Brain microvascular endothelial cell (primary cell): ENCODE data around the gene TTBK1.
A peak's percentile ranks its signal among the peaks of the same experiment; 100 is the strongest.

ENCODE experiments used
- DNase-seq: peaks from one replicate; pipeline ENCODE4 v3.0.0-alpha.2; 2020
- H3K27ac ChIP-seq: fragments of 250-450 bp; sonication (Bioruptor Pico); 2 replicates; pipeline ENCODE4 v1.5.1; 2020; ENCODE audit warnings: mild to moderate bottlenecking, moderate library complexity
- H3K27me3 ChIP-seq: fragments of 250-450 bp; sonication (Bioruptor Pico); replicated peaks from 2 replicates; pipeline ENCODE4 v1.5.1; 2020; ENCODE audit warnings: mild to moderate bottlenecking
- H3K36me3 ChIP-seq: fragments of 250-450 bp; sonication (Bioruptor Pico); replicated peaks from 2 replicates; pipeline ENCODE4 v1.5.1; 2020; ENCODE audit warnings: mild to moderate bottlenecking
- H3K4me3 ChIP-seq: 2 replicates; pipeline ENCODE4 v1.5.1; 2011; ENCODE audit warnings: low read depth, mild to moderate bottlenecking, control low read depth, low read length, moderate library complexity
- in situ Hi-C: cut with HindIII; loops from 2 replicates; pipeline ENCODE4 v1.10.0; 2017; ENCODE audit warnings: low sequenced_read_pairs, low pct_ligation_motif_present
- TF ChIP-seq, protein P1 (sequence below): IDR thresholded peaks from 2 replicates; pipeline ENCODE4 v1.5.1; 2011; ENCODE audit warnings: low read depth, mild to moderate bottlenecking, moderate library complexity, low read length, control low read depth, inconsistent platforms; ENCODE audit errors: missing control alignments

TTBK1 gene

DNA sequence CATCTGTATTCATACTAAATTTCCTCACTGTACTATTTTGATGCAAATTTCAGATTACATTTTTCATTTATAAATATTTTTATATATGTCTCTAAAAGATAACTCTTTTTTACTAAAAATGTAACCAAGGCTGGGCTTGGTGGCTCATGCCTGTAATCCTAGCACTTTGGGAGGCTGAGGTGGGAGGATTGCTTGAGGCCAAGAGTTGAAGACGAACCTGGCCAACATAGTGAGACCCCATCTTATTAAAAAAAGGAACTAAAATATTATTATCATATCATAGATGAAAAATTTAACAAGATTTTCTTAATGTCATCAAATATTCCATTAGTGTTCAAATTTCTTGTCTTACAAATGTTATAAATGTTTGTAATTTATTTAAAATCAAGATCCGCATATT, 7.4 kb upstream of the TTBK1 start:
- TF ChIP-seq, protein P1, sequence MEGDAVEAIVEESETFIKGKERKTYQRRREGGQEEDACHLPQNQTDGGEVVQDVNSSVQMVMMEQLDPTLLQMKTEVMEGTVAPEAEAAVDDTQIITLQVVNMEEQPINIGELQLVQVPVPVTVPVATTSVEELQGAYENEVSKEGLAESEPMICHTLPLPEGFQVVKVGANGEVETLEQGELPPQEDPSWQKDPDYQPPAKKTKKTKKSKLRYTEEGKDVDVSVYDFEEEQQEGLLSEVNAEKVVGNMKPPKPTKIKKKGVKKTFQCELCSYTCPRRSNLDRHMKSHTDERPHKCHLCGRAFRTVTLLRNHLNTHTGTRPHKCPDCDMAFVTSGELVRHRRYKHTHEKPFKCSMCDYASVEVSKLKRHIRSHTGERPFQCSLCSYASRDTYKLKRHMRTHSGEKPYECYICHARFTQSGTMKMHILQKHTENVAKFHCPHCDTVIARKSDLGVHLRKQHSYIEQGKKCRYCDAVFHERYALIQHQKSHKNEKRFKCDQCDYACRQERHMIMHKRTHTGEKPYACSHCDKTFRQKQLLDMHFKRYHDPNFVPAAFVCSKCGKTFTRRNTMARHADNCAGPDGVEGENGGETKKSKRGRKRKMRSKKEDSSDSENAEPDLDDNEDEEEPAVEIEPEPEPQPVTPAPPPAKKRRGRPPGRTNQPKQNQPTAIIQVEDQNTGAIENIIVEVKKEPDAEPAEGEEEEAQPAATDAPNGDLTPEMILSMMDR: no peak
- no peak overlapping the region for H3K4me3 ChIP-seq
- H3K27ac ChIP-seq: no peak overlapping the region
- H3K27me3 ChIP-seq: peaks cover 7% of the 10 kb centered on the region
- in situ Hi-C loops: no loop called here
- DNase-seq: no peak
- H3K36me3 ChIP-seq: no peaks in the 10 kb centered on the region

DNA sequence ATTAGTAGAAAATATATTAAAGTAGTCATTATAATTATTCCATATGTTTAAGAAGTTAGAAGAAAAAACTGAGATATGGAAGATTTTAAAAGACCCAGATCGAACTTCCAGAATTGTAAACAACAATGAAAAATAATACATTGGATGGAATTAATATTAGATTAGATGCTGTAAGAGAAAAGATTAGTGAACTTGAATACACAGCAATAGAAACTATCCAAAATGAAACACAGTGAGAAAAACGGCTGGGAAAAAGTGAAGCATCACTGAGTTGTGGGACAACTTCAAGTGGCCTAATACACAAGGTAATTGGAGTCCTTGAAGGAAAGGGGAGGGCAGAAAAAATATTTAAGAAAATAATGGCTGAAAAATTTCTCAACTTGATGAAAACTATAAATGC, 4.2 kb upstream of the TTBK1 start:
- TF ChIP-seq, protein P1: no peak
- no peak overlapping the region for H3K27ac ChIP-seq
- no peak for DNase-seq
- peaks cover 34% of the 10 kb centered on the region for H3K27me3 ChIP-seq
- no peak overlapping the region for H3K4me3 ChIP-seq
- no peaks in the 10 kb centered on the region for H3K36me3 ChIP-seq
- in situ Hi-C loops: no loop called here

DNA sequence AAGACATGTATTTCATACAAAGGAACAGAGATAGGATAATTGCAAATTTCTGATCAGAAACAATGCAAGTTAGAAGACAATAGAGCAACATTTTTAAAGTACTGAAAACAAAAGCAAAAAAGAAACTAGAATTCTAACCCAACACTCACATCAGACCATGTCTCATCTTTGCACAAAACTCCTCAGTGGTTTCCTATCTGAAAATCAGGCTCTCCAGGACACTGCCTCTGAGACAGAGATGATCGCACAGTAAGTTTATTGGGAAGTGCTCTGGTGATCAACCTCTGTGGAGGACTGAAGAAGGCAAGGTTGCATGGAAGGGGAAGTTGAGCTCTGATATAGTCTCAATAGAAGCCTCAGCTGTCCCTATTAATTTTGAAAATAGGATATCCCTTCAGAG, 2.3 kb upstream of the TTBK1 start:
- DNase-seq: no peak
- in situ Hi-C loops: no loop called here
- no peaks in the 10 kb centered on the region for H3K36me3 ChIP-seq
- no peak overlapping the region for H3K4me3 ChIP-seq
- TF ChIP-seq, protein P1: no peak
- no peak overlapping the region for H3K27ac ChIP-seq
- H3K27me3 ChIP-seq: peaks cover 46% of the 10 kb centered on the region

DNA sequence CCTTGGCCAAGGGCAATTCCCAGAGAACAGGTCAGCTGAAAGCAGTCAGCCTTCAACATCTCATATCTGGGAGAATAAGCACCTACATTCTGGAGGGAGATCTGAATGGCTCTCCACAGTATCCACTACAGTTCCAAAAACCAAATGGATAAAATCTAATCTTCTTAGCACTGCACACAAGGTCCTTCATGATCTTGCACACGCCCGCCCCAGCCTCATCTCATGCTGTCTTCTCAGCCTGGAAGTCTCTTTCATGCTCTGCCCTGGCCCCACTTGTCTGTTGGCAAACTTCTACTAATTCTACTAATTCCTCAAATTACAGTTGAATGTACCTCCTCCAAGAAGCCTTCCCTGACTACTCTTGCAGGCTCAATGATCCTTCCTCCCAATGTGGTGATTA, 1.8 kb upstream of the TTBK1 start:
- TF ChIP-seq, protein P1: no peak
- no peaks in the 10 kb centered on the region for H3K36me3 ChIP-seq
- peaks cover 48% of the 10 kb centered on the region for H3K27me3 ChIP-seq
- in situ Hi-C loops: no loop called here
- DNase-seq: no peak
- H3K4me3 ChIP-seq: no peak overlapping the region
- H3K27ac ChIP-seq: no peak overlapping the region

DNA sequence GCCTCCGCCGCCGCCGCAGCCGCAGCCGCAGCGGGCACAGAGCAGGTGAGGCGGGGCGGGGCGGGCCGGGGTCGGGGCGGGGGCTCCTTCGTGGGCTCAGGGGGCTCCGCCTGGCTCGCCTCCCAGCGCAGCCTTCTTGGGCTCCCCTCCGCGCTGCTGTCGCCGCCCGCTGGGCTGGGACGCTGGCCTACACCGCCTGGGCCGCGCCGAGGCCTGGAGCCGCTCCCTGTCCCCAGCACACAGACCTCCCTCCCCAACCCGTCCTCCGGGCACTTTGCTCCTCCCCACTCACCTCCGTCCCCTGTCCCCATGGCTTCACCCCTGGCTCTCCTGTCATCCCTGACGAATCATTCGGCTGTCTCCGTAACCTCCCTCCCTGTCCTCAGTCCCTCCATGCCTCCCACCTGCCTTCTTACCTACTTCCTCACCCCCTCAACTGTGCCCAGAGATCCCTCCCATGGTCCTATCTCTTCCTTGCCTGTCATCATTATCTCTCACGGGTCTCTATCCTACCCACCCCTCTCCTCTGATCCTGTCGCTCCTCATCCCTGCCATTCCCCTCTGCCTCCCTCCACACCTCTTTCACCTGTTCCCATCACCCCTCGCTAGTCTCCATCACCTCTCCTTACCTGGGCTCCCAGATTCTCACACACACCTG, 512 bp downstream of the TTBK1 start:
- Histone ChIP-seq H3K4me3 (no peak overlapping the region), H3K27me3 (peaks cover 59% of the 10 kb centered on the region), H3K36me3 (no peaks in the 10 kb centered on the region), H3K27ac (no peak overlapping the region)
- TF ChIP-seq, protein P1: no peak
- DNase-seq: no peak
- in situ Hi-C loops: no loop called here

DNA sequence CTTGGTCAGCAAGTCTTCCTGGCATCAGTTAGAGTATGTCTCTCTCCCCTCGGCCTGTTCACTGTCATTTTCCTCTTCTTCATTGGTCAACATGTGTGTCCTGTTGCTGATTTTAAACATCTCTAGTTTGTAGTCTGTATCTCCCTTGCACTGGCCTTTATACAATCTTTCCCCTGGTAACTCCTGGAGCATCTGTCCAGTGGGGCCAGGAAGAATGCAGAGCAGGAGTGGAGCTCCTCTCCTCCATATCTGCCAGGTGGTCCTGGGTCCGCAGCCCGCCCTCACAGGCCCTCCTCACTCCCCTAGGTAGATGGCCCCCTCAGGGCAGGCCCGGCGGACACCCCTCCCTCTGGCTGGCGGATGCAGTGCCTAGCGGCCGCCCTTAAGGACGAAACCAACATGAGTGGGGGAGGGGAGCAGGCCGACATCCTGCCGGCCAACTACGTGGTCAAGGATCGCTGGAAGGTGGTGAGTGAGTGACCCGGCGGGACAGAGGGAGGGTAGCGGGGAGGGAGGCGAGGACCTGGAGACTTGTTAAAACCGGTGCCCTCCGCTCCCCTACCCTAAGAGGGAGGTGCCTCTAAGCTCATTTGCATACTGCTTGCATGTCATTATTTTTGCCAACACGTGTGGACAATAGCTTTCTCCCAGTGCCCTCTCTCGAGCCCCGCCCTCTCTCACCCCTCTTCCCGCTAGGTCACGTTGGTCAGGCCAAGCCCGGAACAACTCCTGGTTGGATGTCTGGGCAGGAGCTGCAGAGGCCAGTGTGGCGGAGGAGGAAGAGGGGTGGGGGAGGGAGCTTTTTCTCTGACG, 3.2 kb downstream of the TTBK1 start:
- DNase-seq: no peak
- Histone ChIP-seq H3K27me3 (peaks cover 59% of the 10 kb centered on the region), H3K27ac (no peak overlapping the region), H3K4me3 (peak overlapping the region; percentile 35), H3K36me3 (no peaks in the 10 kb centered on the region)
- in situ Hi-C loops: no loop called here
- TF ChIP-seq, protein P1: no peak
